A549 (cell line): Measurements from ENCODE around the gene TMEM132D. TPM values are rescaled to one million over a fixed set of nuclear protein-coding genes. Genes with fewer than 3 reads are reported as not detected.

Experiments
- ATAC-seq, 2 experiments: fragments of 200-7000 bp in 1 of 2; fragments of >200 bp in 1 of 2; cut with Nextera tagmentation in 1 of 2; cut with Tn5 transposase in 1 of 2; 3 replicates each; pipeline versions ENCODE4 v1.8.0 to v1.9.1; 2018 to 2020; ENCODE audit warnings: mild to moderate bottlenecking in 1 of 2, moderate library complexity in 1 of 2
- CTCF ChIA-PET: fragments of 300-600 bp; sonication (Branson Sonifier 250); formaldehyde crosslinking; extraction: SDS; loops from one replicate; lab custom pipeline; 2021; ENCODE audit warnings: antibody characterized with exemption, inconsistent platforms; lab: Yijun Ruan, JAX
- POLR2A ChIA-PET: fragments of 350-600 bp; formaldehyde crosslinking; extraction: SDS; loops from one replicate; lab custom pipeline; 2021; ENCODE audit warnings: antibody characterized with exemption, inconsistent platforms; lab: Yijun Ruan, JAX
- DNase-seq, 2 experiments: peaks; one replicate each; pipeline versions ENCODE4 v3.0.0 to v3.0.0-alpha.2; 2011 to 2016; ENCODE audit warnings: low read depth in 1 of 2, low spot score in 1 of 2
- FAIRE-seq: peaks from 2 replicates; lab custom pipeline; 2011; peaks lifted over from hg19 to GRCh38; lab: Jason Lieb, UNC
- H3K27ac ChIP-seq, 2 experiments: fragments of >200 bp; sonication (Bioruptor Twin); formaldehyde crosslinking; 3 replicates each; pipeline ENCODE4 v1.5.1; 2016 to 2017
- H3K4me1 ChIP-seq: fragments of >200 bp; sonication (Bioruptor Twin); formaldehyde crosslinking; 3 replicates; pipeline ENCODE4 v1.6.1; 2016
- H3K4me2 ChIP-seq: fragments of >200 bp; sonication (Bioruptor Twin); formaldehyde crosslinking; 3 replicates; pipeline ENCODE4 v1.6.1; 2016
- H3K4me3 ChIP-seq: fragments of >200 bp; sonication (Bioruptor Twin); formaldehyde crosslinking; 3 replicates; pipeline ENCODE4 v1.5.1; 2016
- H3K9me3 ChIP-seq: fragments of >200 bp; sonication (Bioruptor Twin); formaldehyde crosslinking; 3 replicates; pipeline ENCODE4 v1.6.1; 2016
- BHLHE40 ChIP-seq: IDR thresholded peaks from 2 replicates; pipeline ENCODE4 v1.6.1; 2012; ENCODE audit warnings: low read depth, low read length, inconsistent platforms
- CBX2 ChIP-seq: fragments of 200-600 bp; sonication (generic); IDR thresholded peaks from 2 replicates; pipeline ENCODE4 v1.6.1; 2016; ENCODE audit warnings: low read depth, mild to moderate bottlenecking, borderline replicate concordance
- CBX8 ChIP-seq: fragments of 200-600 bp; sonication (generic); IDR thresholded peaks from 2 replicates; pipeline ENCODE4 v1.6.1; 2016
- CEBPB ChIP-seq, 2 experiments: fragments of >200 bp in 1 of 2; sonication (Bioruptor Twin) in 1 of 2; formaldehyde crosslinking in 1 of 2; IDR thresholded peaks; 2 replicates each; pipeline ENCODE4 v1.6.1; 2012 to 2016
- CHD2 ChIP-seq: fragments of 150-350 bp; IDR thresholded peaks from 2 replicates; pipeline ENCODE4 v1.6.1; 2014; ENCODE audit warnings: low read length; ENCODE audit not compliant: partially characterized antibody
- E2F6 ChIP-seq: IDR thresholded peaks from 2 replicates; pipeline ENCODE4 v1.6.1; 2012; ENCODE audit warnings: low read depth, borderline replicate concordance
- EHMT2 ChIP-seq: fragments of 200-600 bp; sonication (generic); IDR thresholded peaks from 2 replicates; pipeline ENCODE4 v1.6.1; 2016; ENCODE audit warnings: antibody characterized with exemption, low read depth, mild to moderate bottlenecking, moderate library complexity
- EP300 ChIP-seq, 2 experiments: fragments of >200 bp; sonication (Bioruptor Twin); formaldehyde crosslinking; IDR thresholded peaks; 2 replicates in 1 of 2; 3 replicates in 1 of 2; pipeline ENCODE4 v1.6.1; 2016 to 2017
- ESRRA ChIP-seq: fragments of 150-350 bp; IDR thresholded peaks from 2 replicates; pipeline ENCODE4 v1.6.1; 2014; ENCODE audit warnings: mild to moderate bottlenecking, low read length, borderline replicate concordance
- FOSL2 ChIP-seq, 2 experiments: fragments of 450-650 bp in 1 of 2; fragments of >200 bp in 1 of 2; sonication (Bioruptor Twin) in 1 of 2; formaldehyde crosslinking; IDR thresholded peaks; 2 replicates each; pipeline versions ENCODE4 v1.5.0 to v1.6.1; 2016 to 2020; ENCODE audit warnings: mild to moderate bottlenecking in 1 of 2, moderate library complexity in 1 of 2
- FOXS1 ChIP-seq: fragments of 250-450 bp; sonication (Bioruptor Pico); IDR thresholded peaks from 2 replicates; pipeline ENCODE4 v1.5.0; 2020; ENCODE audit warnings: mild to moderate bottlenecking, moderate library complexity
- HOXB13 ChIP-seq: fragments of 250-450 bp; sonication (Bioruptor Pico); IDR thresholded peaks from 2 replicates; pipeline ENCODE4 v1.5.0; 2020; ENCODE audit warnings: low read depth, mild to moderate bottlenecking, moderate library complexity
- HOXB5 ChIP-seq: fragments of 250-450 bp; sonication (Bioruptor Pico); IDR thresholded peaks from 2 replicates; pipeline ENCODE4 v1.5.0; 2020; ENCODE audit warnings: mild to moderate bottlenecking, moderate library complexity
- JUNB ChIP-seq: fragments of >200 bp; sonication (Bioruptor Twin); formaldehyde crosslinking; IDR thresholded peaks from 2 replicates; pipeline ENCODE4 v1.6.1; 2016
- KDM1A ChIP-seq: fragments of 200-600 bp; sonication (generic); IDR thresholded peaks from 2 replicates; pipeline ENCODE4 v1.6.1; 2016; ENCODE audit warnings: low read depth, mild to moderate bottlenecking
- KDM5A ChIP-seq: fragments of 200-600 bp; sonication (generic); IDR thresholded peaks from 2 replicates; pipeline ENCODE4 v1.6.1; 2016; ENCODE audit warnings: antibody characterized with exemption, mild to moderate bottlenecking
- MAFK ChIP-seq: fragments of 450-650 bp; IDR thresholded peaks from 2 replicates; pipeline ENCODE4 v1.6.1; 2014; ENCODE audit not compliant: partially characterized antibody
- NFE2L2 ChIP-seq: fragments of 150-350 bp; conservative IDR thresholded peaks from 2 replicates; pipeline ENCODE4 v1.6.1; 2014; ENCODE audit warnings: low read length
- NPAS2 ChIP-seq: fragments of 250-450 bp; sonication (Bioruptor Pico); IDR thresholded peaks from 2 replicates; pipeline ENCODE4 v1.8.0; 2022; ENCODE audit warnings: mild to moderate bottlenecking, moderate library complexity, borderline replicate concordance
- PBX3 ChIP-seq: IDR thresholded peaks from 2 replicates; pipeline ENCODE4 v1.6.1; 2012
- PHF8 ChIP-seq: fragments of 200-600 bp; sonication (generic); IDR thresholded peaks from 2 replicates; pipeline ENCODE4 v1.6.1; 2016; ENCODE audit warnings: low read depth, mild to moderate bottlenecking, antibody characterized with exemption, moderate library complexity, borderline replicate concordance
- POLR2AphosphoS2 ChIP-seq: conservative IDR thresholded peaks from 2 replicates; pipeline ENCODE4 v1.6.1; 2012; ENCODE audit warnings: low read length, improper control_type of control experiment, inconsistent platforms
- RAD21 ChIP-seq, 2 experiments: fragments of >200 bp in 1 of 2; sonication (Bioruptor Twin) in 1 of 2; formaldehyde crosslinking in 1 of 2; IDR thresholded peaks in 1 of 2; conservative IDR thresholded peaks in 1 of 2; 2 replicates in 1 of 2; 3 replicates in 1 of 2; pipeline ENCODE4 v1.6.1; 2012 to 2018; ENCODE audit warnings: inconsistent platforms in 1 of 2
- RARB ChIP-seq: fragments of 250-450 bp; sonication (Bioruptor Pico); IDR thresholded peaks from 2 replicates; pipeline ENCODE4 v1.8.0; 2021; ENCODE audit warnings: mild to moderate bottlenecking, moderate library complexity
- RNF2 ChIP-seq: fragments of 200-600 bp; sonication (generic); IDR thresholded peaks from 2 replicates; pipeline ENCODE4 v1.6.1; 2016; ENCODE audit warnings: low read depth, mild to moderate bottlenecking, antibody characterized with exemption, moderate library complexity, borderline replicate concordance
- SMC3 ChIP-seq: fragments of >200 bp; sonication (Bioruptor Twin); formaldehyde crosslinking; IDR thresholded peaks from 3 replicates; pipeline ENCODE4 v1.6.1; 2018; ENCODE audit warnings: inconsistent platforms
- TFCP2L1 ChIP-seq: fragments of 250-450 bp; sonication (Bioruptor Pico); IDR thresholded peaks from 2 replicates; pipeline ENCODE4 v1.5.0; 2021; ENCODE audit warnings: mild to moderate bottlenecking
- WGBS: methylation state at CpG from one replicate; pipeline ENCODE4 v1.1.6; 2017; ENCODE audit errors: missing lambda C conversion rate; 5-methylcytosine and 5-hydroxymethylcytosine counted together
- polyA plus RNA-seq, 4 experiments: library from polyadenylated mRNA; depleted of rRNA in 3 of 4; stranded (reverse); fragments of >200 nt; fragmentation: RNase III in 1 of 4; extraction: RNeasy Plus Mini Kit Qiagen cat#74134 plus additional on column Dnase treatment in 1 of 4; gene quantifications; 2 replicates in 3 of 4; 3 replicates in 1 of 4; pipeline ENCODE4 v1.2.3, GENCODE V29; 2011 to 2017
- TF ChIP-seq, protein P1 (sequence below): IDR thresholded peaks from 2 replicates; pipeline ENCODE4 v1.6.1; 2012
- TF ChIP-seq, protein P2 (sequence below): fragments of >200 bp; sonication (Bioruptor Twin); formaldehyde crosslinking; IDR thresholded peaks from 2 replicates; pipeline ENCODE4 v1.6.1; 2016
- TF ChIP-seq, protein P3 (sequence below): fragments of 250-450 bp; sonication (Bioruptor Pico); IDR thresholded peaks from 2 replicates; pipeline ENCODE4 v1.5.0; 2021; ENCODE audit warnings: mild to moderate bottlenecking, moderate library complexity, borderline replicate concordance

TMEM132D gene
- polyA plus RNA-seq, 2 of the 4 experiments (the other 2 are of a cell fraction) = not detected

GRCh38 chr12:129215556-129215955 is 688.3 kb downstream of the TMEM132D start:
- POLR2A ChIA-PET = no interaction called here
- CTCF ChIA-PET = no interaction called here
- H3K4me3 ChIP-seq = no peak overlapping the region
- FAIRE-seq = no peak
- DNase-seq = no peak
- 0 out of 3 replicates have a peak, but pooled peaks cover 3% of the 10 kb centered on the region for H3K9me3 ChIP-seq
- TF ChIP-seq CBX8 = no peak
- no peak for TF ChIP-seq HOXB13 (CRISPR knock-in tag)
- TF ChIP-seq, protein P1, sequence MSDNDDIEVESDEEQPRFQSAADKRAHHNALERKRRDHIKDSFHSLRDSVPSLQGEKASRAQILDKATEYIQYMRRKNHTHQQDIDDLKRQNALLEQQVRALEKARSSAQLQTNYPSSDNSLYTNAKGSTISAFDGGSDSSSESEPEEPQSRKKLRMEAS = no peak
- no peak for TF ChIP-seq JUNB
- no peak for TF ChIP-seq E2F6
- no peak for TF ChIP-seq NFE2L2
- TF ChIP-seq, protein P2, sequence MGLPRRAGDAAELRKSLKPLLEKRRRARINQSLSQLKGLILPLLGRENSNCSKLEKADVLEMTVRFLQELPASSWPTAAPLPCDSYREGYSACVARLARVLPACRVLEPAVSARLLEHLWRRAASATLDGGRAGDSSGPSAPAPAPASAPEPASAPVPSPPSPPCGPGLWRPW = no peak
- no peak for TF ChIP-seq PHF8
- TF ChIP-seq KDM1A = no peak
- TF ChIP-seq ESRRA = no peak
- no peak for TF ChIP-seq NPAS2 (CRISPR knock-in tag)
- no peak for TF ChIP-seq EHMT2
- H3K4me2 ChIP-seq = no peak overlapping the region
- WGBS = 30% methylated on average over 5 of the region's 5 CpGs
- no peak for ATAC-seq
- no peak overlapping the region for H3K27ac ChIP-seq
- no peaks in the 10 kb centered on the region for H3K4me1 ChIP-seq

DNA sequence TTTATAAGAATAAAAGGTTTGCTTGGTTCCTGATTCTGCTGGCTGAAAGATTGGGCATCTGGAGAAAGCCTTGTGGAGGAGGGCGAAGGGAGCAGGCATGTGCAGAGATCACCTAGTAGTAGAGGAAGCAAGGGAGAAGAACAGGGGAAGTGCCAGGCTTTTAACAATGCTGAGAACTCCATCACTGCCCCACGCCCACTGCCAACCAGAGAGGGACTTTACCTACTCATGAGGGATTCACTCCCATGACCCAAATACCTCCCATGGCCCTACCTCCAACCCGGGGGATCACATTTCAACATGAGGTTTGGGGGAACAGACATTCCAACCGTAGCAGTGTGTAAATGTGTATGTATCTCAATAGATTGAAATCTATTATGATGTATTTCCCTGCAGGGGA is 690.3 kb downstream of the TMEM132D start:
- no peak for ATAC-seq
- 0 out of 3 replicates have a peak, but pooled peaks cover 3% of the 10 kb centered on the region for H3K9me3 ChIP-seq

DNA sequence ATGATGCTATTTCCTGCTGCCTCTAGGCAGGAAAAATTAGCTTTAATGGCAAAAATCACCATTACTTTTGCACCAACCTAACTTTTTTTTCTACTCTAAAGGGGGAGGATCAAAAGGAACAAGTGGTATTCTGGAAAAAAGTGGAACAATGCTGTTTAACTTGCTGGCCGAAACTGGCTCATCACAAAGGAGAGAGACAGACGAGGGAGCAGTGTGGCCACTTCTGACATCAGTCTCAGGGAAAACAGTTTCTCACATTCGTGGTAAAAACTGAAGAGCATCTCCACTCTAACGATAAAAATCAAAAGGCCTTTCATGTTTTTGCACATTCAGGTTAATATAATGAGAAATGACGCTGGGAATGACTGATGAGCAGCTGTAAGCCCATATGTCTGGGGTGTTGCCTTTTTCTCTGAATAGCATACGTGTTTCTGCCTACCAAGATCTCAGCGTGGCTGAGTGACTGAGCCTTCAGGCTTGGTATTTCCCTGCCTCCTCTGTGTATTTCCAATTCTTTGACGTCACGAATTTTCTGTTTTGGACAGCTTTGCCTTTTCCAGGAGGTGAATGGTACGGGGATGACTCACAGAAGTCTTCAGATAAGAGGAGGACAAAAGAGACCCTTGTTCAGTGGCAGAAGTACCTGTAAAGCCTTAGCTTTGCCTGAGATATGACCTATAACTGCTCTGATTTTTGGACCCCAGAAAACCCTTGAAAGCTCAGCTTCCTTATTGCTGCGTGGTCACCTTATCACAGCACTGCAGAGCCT is 691.8 kb downstream of the TMEM132D start:
- TF ChIP-seq CEBPB (IDR thresholded peaks at IDR 0.05) (no peak), EP300 (IDR thresholded peaks at IDR 0.05) (no peak), MAFK (no peak), RAD21 (conservative IDR thresholded peaks at IDR 0.05 in 1 of 2, IDR thresholded peaks at IDR 0.05 in 1 of 2) (no peak), BHLHE40 (no peak), RARB (CRISPR knock-in tag) (no peak), RNF2 (no peak), TFCP2L1 (CRISPR knock-in tag) (no peak), CBX2 (no peak), PBX3 (no peak), JUNB (no peak), KDM5A (no peak), FOSL2 (IDR thresholded peaks at IDR 0.05) (no peak), FOSL2 (CRISPR knock-in tag; IDR thresholded peaks at IDR 0.05) (no peak), CHD2 (no peak), SMC3 (no peak)
- TF ChIP-seq, protein P3, sequence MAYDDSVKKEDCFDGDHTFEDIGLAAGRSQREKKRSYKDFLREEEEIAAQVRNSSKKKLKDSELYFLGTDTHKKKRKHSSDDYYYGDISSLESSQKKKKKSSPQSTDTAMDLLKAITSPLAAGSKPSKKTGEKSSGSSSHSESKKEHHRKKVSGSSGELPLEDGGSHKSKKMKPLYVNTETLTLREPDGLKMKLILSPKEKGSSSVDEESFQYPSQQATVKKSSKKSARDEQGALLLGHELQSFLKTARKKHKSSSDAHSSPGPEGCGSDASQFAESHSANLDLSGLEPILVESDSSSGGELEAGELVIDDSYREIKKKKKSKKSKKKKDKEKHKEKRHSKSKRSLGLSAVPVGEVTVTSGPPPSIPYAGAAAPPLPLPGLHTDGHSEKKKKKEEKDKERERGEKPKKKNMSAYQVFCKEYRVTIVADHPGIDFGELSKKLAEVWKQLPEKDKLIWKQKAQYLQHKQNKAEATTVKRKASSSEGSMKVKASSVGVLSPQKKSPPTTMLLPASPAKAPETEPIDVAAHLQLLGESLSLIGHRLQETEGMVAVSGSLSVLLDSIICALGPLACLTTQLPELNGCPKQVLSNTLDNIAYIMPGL = no peak
- TF ChIP-seq, all 56 proteins: peak for 0
- H3K9me3 ChIP-seq = 0 out of 3 replicates have a peak, but pooled peaks cover 3% of the 10 kb centered on the region
- ChIA-PET CTCF (no interaction called here), POLR2A (no interaction called here)
- FAIRE-seq = no peak
- ATAC-seq = no peak
- DNase-seq = no peak
- no peak overlapping the region for H3K4me2 ChIP-seq
- no peak overlapping the region for H3K4me3 ChIP-seq
- H3K4me1 ChIP-seq = no peaks in the 10 kb centered on the region
- 2% methylated on average over 11 of the region's 11 CpGs for WGBS
- H3K27ac ChIP-seq = no peak overlapping the region

More for the DNA sequence above, 690.3 kb downstream of the TMEM132D start:
- Histone ChIP-seq H3K4me3 (no peak overlapping the region), H3K4me2 (no peak overlapping the region), H3K4me1 (no peaks in the 10 kb centered on the region), H3K27ac (no peak overlapping the region)
- DNase-seq (no peak), FAIRE-seq (no peak)
- ChIA-PET POLR2A (no interaction called here), CTCF (no interaction called here)
- TF ChIP-seq POLR2AphosphoS2 (no peak), SMC3 (no peak), FOXS1 (CRISPR knock-in tag) (no peak), HOXB5 (no peak)
- 2% methylated on average over 4 of the region's 4 CpGs for whole genome bisulfite sequencing
